IPS DF 6.9 (cell line): ENCODE measurements around the gene KIAA2012.
"Not testable (repeated sequence)": the region's sequence is repeated elsewhere in the genome, so short reads cannot be mapped to it uniquely, and the experiment has no call there.

Experiments used
- DNase-seq: peaks from one replicate; pipeline ENCODE4 v3.0.0-alpha.2; 2013; ENCODE audit warnings: low read depth, low spot score
- H3K27ac ChIP-seq: one replicate; pipeline ENCODE4 v1.5.1; 2013; ENCODE audit warnings: low read length, control low read depth
- H3K27me3 ChIP-seq: 2 replicates; pipeline ENCODE4 v1.6.1; 2013; ENCODE audit warnings: mild to moderate bottlenecking, low read length; ENCODE audit not compliant: control insufficient read depth, insufficient read depth
- H3K36me3 ChIP-seq: 2 replicates; pipeline ENCODE4 v1.6.1; 2013; ENCODE audit warnings: low read length; ENCODE audit not compliant: control insufficient read depth, insufficient read depth
- H3K4me1 ChIP-seq: 2 replicates; pipeline ENCODE4 v1.6.1; 2013; ENCODE audit warnings: low read length; ENCODE audit not compliant: control insufficient read depth, insufficient read depth
- H3K4me3 ChIP-seq: 2 replicates; pipeline ENCODE4 v1.5.1; 2013; ENCODE audit warnings: mild to moderate bottlenecking, low read length
- H3K9me3 ChIP-seq: 2 replicates; pipeline ENCODE4 v1.6.1; 2013; ENCODE audit warnings: low read length, inconsistent platforms; ENCODE audit not compliant: control insufficient read depth, insufficient read depth
- WGBS: extraction: QIAGEN DNeasy Blood & Tissue Kit; methylation state at CpG from one replicate; pipeline ENCODE4 v1.1.7; 2013; ENCODE audit warnings: mixed read lengths, missing lambda C conversion rate; ENCODE audit not compliant: insufficient read length, insufficient coverage; 5-methylcytosine and 5-hydroxymethylcytosine counted together

The KIAA2012 gene

GRCh38 chr2:202127687-202128331 is 54.8 kb downstream of the KIAA2012 start:
- H3K27me3 ChIP-seq = no peaks in the 10 kb centered on the region
- no peaks in the 10 kb centered on the region for H3K36me3 ChIP-seq
- H3K27ac ChIP-seq = no peak overlapping the region
- no peaks in the 10 kb centered on the region for H3K4me1 ChIP-seq
- DNase-seq = no peak
- H3K9me3 ChIP-seq = no peaks in the 10 kb centered on the region
- WGBS = no CpG with 5 or more reads among the region's 3 CpGs
- H3K4me3 ChIP-seq = no peak overlapping the region

- no peaks in the 10 kb centered on the region for H3K27me3 ChIP-seq
- H3K9me3 ChIP-seq = no peaks in the 10 kb centered on the region
- H3K36me3 ChIP-seq = no peaks in the 10 kb centered on the region
- no peak overlapping the region for H3K27ac ChIP-seq
- DNase-seq = no peak
- H3K4me1 ChIP-seq = no peaks in the 10 kb centered on the region
- no CpG with 5 or more reads among the region's 3 CpGs for WGBS
- H3K4me3 ChIP-seq = no peak overlapping the region
These were observed 56.8 kb downstream of the KIAA2012 start for GRCh38 chr2:202129841-202130240.

DNA sequence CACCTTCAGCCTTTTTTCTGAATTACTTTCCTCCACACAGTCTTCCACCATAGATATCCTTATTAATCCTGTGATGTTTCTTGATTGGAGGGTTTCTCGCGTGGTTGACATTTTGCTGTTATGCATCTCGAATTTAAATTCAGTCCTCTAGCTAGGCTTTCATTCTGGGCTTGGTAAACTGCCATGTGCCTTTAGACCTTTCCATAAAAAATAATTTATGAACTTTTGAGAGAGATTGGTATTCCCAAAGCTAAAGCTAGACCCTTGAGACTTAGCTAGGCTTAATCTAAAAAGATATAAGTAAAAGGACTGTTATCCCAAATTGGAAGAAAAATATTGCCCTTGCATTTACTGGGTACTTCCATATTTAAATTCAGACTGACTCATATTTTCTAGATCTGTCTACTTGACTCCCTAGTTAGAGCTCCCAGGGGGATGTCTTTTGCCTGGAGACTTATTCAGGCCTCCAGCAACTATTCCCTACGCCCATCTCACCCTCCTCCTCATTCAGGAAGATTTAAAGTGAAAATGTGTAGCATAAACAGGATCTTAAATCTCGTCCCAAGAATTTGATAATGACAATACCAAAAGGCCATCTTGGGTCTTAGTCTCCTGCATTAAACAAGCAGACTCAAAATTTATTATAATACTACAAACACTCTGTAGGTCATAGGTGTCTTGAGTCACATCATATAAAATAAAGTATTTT is 60.3 kb downstream of the KIAA2012 start:
- Histone ChIP-seq H3K36me3 (no peaks in the 10 kb centered on the region), H3K27me3 (no peaks in the 10 kb centered on the region), H3K4me1 (no peaks in the 10 kb centered on the region; the same call in 1 of the 2 replicates), H3K27ac (no peak overlapping the region), H3K9me3 (no peaks in the 10 kb centered on the region), H3K4me3 (no peak overlapping the region)
- no CpG with 5 or more reads among the region's 5 CpGs for WGBS
- DNase-seq = no peak

DNA sequence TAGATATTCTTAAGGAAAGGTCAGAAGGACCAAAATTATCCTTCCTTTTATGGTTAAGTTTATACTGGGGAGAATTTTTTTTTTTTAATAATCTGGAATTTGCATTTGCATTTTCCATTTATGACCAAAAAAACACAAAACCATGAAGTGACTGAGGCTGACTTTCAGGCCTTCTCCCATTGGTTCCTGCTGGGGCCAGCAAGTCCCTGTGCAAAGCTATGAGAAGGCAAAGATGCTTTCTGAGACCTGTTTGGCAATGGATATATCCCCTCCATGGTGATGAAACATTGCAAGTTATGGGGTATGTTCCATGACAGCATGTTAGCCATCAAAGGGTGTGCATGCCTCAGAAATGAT is 60.8 kb downstream of the KIAA2012 start:
- no peak for DNase-seq
- no peaks in the 10 kb centered on the region for H3K36me3 ChIP-seq
- H3K9me3 ChIP-seq = no peaks in the 10 kb centered on the region
- no peak overlapping the region for H3K27ac ChIP-seq
- H3K27me3 ChIP-seq = no peaks in the 10 kb centered on the region
- H3K4me3 ChIP-seq = no peak overlapping the region
- no peaks in the 10 kb centered on the region; the same call in 1 of the 2 replicates for H3K4me1 ChIP-seq

DNA sequence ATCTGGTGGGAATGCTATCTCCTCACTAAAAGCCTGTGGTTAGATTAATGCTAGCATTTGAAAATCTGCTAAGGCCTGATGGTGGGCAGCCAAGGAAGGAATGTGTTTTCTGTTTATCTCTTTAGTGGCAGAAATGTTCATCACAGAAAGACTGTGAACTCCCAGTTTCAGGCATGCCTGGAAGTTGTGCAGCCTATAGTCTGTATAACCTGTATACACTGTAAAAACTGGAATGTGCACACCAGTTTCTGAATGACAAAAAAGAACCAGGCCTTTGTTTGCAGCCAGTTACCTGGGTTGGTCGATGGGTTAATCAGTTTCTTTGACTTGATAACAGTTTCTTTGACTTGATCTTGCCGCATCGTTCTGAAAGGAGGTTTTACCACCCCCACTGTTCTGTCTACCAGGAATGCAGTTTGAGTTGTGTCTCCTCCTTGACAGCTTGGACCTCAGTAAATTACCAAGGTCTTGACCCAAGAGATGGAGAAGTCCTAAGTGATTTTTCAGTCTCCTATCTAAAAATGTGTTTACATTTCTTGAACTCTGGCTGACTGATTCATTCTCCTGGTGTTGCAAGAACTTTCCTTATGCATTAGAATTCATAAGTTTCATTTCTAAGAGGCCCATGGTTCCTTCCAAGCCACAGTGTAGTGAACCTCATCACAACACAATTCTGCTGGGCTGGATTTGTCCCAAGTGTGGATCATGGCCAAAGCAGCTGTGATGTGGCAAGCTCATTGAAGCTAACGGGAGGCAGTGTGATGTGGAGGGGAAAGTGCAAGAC is 62.2 kb downstream of the KIAA2012 start:
- WGBS = no CpG with 5 or more reads among the region's 4 CpGs
- H3K9me3 ChIP-seq = no peaks in the 10 kb centered on the region
- H3K27ac ChIP-seq = no peak overlapping the region
- H3K4me1 ChIP-seq = no peaks in the 10 kb centered on the region; the same call in 1 of the 2 replicates
- H3K27me3 ChIP-seq = no peaks in the 10 kb centered on the region
- DNase-seq = no peak
- H3K4me3 ChIP-seq = no peak overlapping the region
- H3K36me3 ChIP-seq = no peaks in the 10 kb centered on the region

GRCh38 chr2:202136039-202136438 is 63.0 kb downstream of the KIAA2012 start:
- not testable (repeated sequence) for H3K27me3 ChIP-seq, H3K27ac ChIP-seq, H3K4me3 ChIP-seq, DNase-seq, H3K36me3 ChIP-seq, H3K4me1 ChIP-seq, H3K9me3 ChIP-seq
- WGBS = no CpG with 5 or more reads among the region's 18 CpGs

GRCh38 chr2:202136526-202136925 is 63.5 kb downstream of the KIAA2012 start:
- H3K36me3 ChIP-seq = no peaks in the 10 kb centered on the region
- H3K4me3 ChIP-seq = no peak overlapping the region
- WGBS = no CpG with 5 or more reads among the region's 36 CpGs
- H3K27ac ChIP-seq = no peak overlapping the region
- no peaks in the 10 kb centered on the region for H3K9me3 ChIP-seq
- no peaks in the 10 kb centered on the region for H3K27me3 ChIP-seq
- DNase-seq = no peak
- peaks cover 3% of the 10 kb centered on the region for H3K4me1 ChIP-seq

- Histone ChIP-seq H3K4me3 (no peak overlapping the region), H3K27me3 (no peaks in the 10 kb centered on the region), H3K36me3 (no peaks in the 10 kb centered on the region), H3K27ac (no peak overlapping the region), H3K9me3 (no peaks in the 10 kb centered on the region), H3K4me1 (peaks cover 3% of the 10 kb centered on the region)
- no peak for DNase-seq
- WGBS = no CpG with 5 or more reads among the region's 12 CpGs
These were observed 67.6 kb downstream of the KIAA2012 start for GRCh38 chr2:202140522-202141252.

- no peak for DNase-seq
- Histone ChIP-seq H3K27ac (no peak overlapping the region), H3K27me3 (no peaks in the 10 kb centered on the region), H3K9me3 (no peaks in the 10 kb centered on the region), H3K36me3 (no peaks in the 10 kb centered on the region), H3K4me3 (no peak overlapping the region), H3K4me1 (peaks cover 3% of the 10 kb centered on the region)
- no CpG with 5 or more reads among the region's 4 CpGs for WGBS
These were observed 68.4 kb downstream of the KIAA2012 start for GRCh38 chr2:202141329-202141947.

DNA sequence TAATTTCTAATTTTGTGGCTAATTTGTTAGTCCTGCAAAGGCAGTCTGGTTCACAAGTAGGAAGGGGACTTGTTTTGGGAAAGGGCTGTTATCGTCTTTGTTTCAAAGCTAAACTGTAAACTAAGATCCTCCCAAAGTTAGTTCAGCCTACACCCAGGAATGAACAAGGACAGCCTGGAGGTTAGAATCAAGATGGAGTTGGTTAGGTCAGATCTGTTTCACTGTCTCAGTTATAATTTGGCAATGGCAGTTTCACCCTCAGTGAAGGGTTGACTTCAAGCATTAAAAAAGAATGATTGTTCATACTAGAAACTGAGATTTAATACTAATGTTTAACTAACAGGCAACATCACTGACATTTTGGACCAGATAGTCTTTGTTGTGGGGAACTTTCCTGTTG is 69.5 kb downstream of the KIAA2012 start:
- Histone ChIP-seq H3K4me1 (peaks cover 3% of the 10 kb centered on the region), H3K9me3 (no peaks in the 10 kb centered on the region), H3K4me3 (no peak overlapping the region), H3K27ac (no peak overlapping the region), H3K36me3 (no peaks in the 10 kb centered on the region), H3K27me3 (no peaks in the 10 kb centered on the region)
- DNase-seq = no peak
- WGBS = no CpG with 5 or more reads among the region's 1 CpG
